Measurements from ENCODE around the gene ELFN2. TPM values are rescaled to one million over a fixed set of nuclear protein-coding genes. Genes with fewer than 3 reads are reported as not detected.
A peak's percentile ranks its signal among the peaks of the same experiment; 100 is the strongest.

The ELFN2 gene
- total and polyA plus RNA-seq, 2 of the 13 experiments (the other 11 are each of a cell fraction or from before 2014, with no cell fraction given): 0.01 TPM; not detected in 1

GRCh38 chr22:37390075-37390474 lies 37.2 kb downstream of the ELFN2 start:
- Histone ChIP-seq H3K36me3 (replicated peaks in 1 of 2; ENCODE audit: control insufficient read depth in 1 of 2, insufficient read depth in 2 of 2, low read length in 2 of 2) (no peaks in the 10 kb centered on the region), H3K27me3 (ENCODE audit: control insufficient read depth in 1 of 2, insufficient read depth in 2 of 2, low read length in 2 of 2) (peaks cover 2 to 7% of the 10 kb centered on the region in 2 experiments; a peak in 1 of 5 replicates), H3K4me3 (replicated peaks in 1 of 3; ENCODE audit: insufficient read depth in 1 of 3, low read depth in 2 of 3, low read length in 3 of 3) (no peak overlapping the region), H3K79me2 (ENCODE audit: insufficient read depth, low read length) (no peaks in the 10 kb centered on the region), H2AFZ (ENCODE audit: low read length) (no peak overlapping the region), H3K27ac (ENCODE audit: extremely low read length, insufficient read depth, low read length) (no peak overlapping the region), H3K9ac (ENCODE audit: insufficient read depth, low read depth, low read length) (no peak overlapping the region), H3K4me2 (ENCODE audit: low read depth, low read length) (no peak overlapping the region), H3K9me3 (ENCODE audit: low read length) (no peaks in the 10 kb centered on the region), H4K20me1 (ENCODE audit: insufficient read depth, low read length) (0 out of 2 replicates have a peak, but pooled peaks cover 2% of the 10 kb centered on the region), H3K4me1 (ENCODE audit: insufficient read depth, low read length) (no peaks in the 10 kb centered on the region)
- intact Hi-C loops (cut with micrococcal nuclease; ENCODE audit: unreplicated experiment): no loop called here
- ATAC-seq (no peak), FAIRE-seq (no peak), DNase-seq (ENCODE audit: low spot score) (no peak)
- BruUV-seq (replicated peaks): no TSS peak
- TF ChIP-seq ZNF318 (CRISPR knock-in tag; IDR thresholded peaks at IDR 0.05): no peak
- no peak for TF ChIP-seq TFDP2 (CRISPR knock-in tag; IDR thresholded peaks at IDR 0.05)
- TF ChIP-seq ZNF629 (CRISPR knock-in tag; conservative IDR thresholded peaks at IDR 0.05): peak; percentile 91
- TF ChIP-seq NFIB (CRISPR knock-in tag; IDR thresholded peaks at IDR 0.05; ENCODE audit: borderline replicate concordance): no peak
- CTCF ChIA-PET (ENCODE audit: low intra/inter-chr PET ratio, low total read pairs): no interaction called here
- 66% methylated on average over 6 of the region's 6 CpGs for WGBS (ENCODE audit: low lambda C conversion rate)
- in situ Hi-C loops (cut with HindIII; ENCODE audit: extremely low pct_ligation_motif_present, low pct_unique_long_range_greater_than_20kb): no loop called here
- POLR2A ChIA-PET: no interaction called here

All from HepG2 (cell line).